ENCODE results near the gene EEFSEC.

Gene EEFSEC

GRCh38 chr3:128122013-128122412 lies 31.3 kb upstream of the EEFSEC start:
- Histone ChIP-seq H3K4me3 (ENCODE audit: low read length) (no peak overlapping the region), H3K23ac (ENCODE audit: low read length) (no peak overlapping the region)
- no CpG with 5 or more reads among the region's 1 CpG for WGBS (ENCODE audit: extremely low coverage, insufficient coverage, low lambda C conversion rate)

GRCh38 chr3:128123156-128123537 lies 30.1 kb upstream of the EEFSEC start:
- Histone ChIP-seq H2AK5ac (ENCODE audit: low read length) (no peak overlapping the region), H3K4me3 (ENCODE audit: low read length) (peak overlapping the region; percentile 80), H3K79me2 (ENCODE audit: control insufficient read depth, insufficient read depth, low read length) (peaks cover 16% of the 10 kb centered on the region), H3K9ac (ENCODE audit: low read length) (peak overlapping the region; percentile 87), H3K4ac (ENCODE audit: low read depth, low read length) (no peak overlapping the region), H3K4me2 (ENCODE audit: low read length) (peak overlapping the region; percentile 90), H2BK5ac (ENCODE audit: low read length) (no peak overlapping the region), H3K27me3 (ENCODE audit: insufficient read depth, low read length, poor library complexity) (no peaks in the 10 kb centered on the region), H3K23ac (ENCODE audit: low read length) (no peak overlapping the region), H3K36me3 (ENCODE audit: control insufficient read depth, insufficient read depth, low read length) (no peaks in the 10 kb centered on the region), H3K79me1 (ENCODE audit: low read length) (peaks cover 15% of the 10 kb centered on the region), H4K5ac (ENCODE audit: low read length) (no peak overlapping the region), H4K8ac (ENCODE audit: low read depth, low read length) (peak overlapping the region; percentile 70), H3K56ac (ENCODE audit: low read length) (peak overlapping the region; percentile 95), H2BK120ac (ENCODE audit: low read depth, low read length) (no peak overlapping the region), H2BK15ac (replicated peaks; ENCODE audit: low read depth) (no peak overlapping the region), H3K27ac (ENCODE audit: low read depth, low read length) (peak overlapping the region; percentile 89), H3K18ac (ENCODE audit: low read length) (no peak overlapping the region), H3K4me1 (ENCODE audit: control insufficient read depth, low read depth, low read length) (no peaks in the 10 kb centered on the region)
- no peak for DNase-seq
- no CpG with 5 or more reads among the region's 22 CpGs for WGBS (ENCODE audit: extremely low coverage, insufficient coverage, low lambda C conversion rate)

More at GRCh38 chr3:128122013-128122412, 31.3 kb upstream of the EEFSEC start:
- Histone ChIP-seq H3K4me1 (ENCODE audit: control insufficient read depth, low read depth, low read length) (no peaks in the 10 kb centered on the region), H2BK15ac (replicated peaks; ENCODE audit: low read depth) (no peak overlapping the region), H2BK120ac (ENCODE audit: low read depth, low read length) (no peak overlapping the region), H3K18ac (ENCODE audit: low read length) (no peak overlapping the region), H3K9ac (ENCODE audit: low read length) (no peak overlapping the region), H3K36me3 (ENCODE audit: control insufficient read depth, insufficient read depth, low read length) (no peaks in the 10 kb centered on the region), H3K27me3 (ENCODE audit: insufficient read depth, low read length, poor library complexity) (no peaks in the 10 kb centered on the region), H3K79me1 (ENCODE audit: low read length) (peaks cover 15% of the 10 kb centered on the region), H3K4ac (ENCODE audit: low read depth, low read length) (no peak overlapping the region), H3K79me2 (ENCODE audit: control insufficient read depth, insufficient read depth, low read length) (peaks cover 16% of the 10 kb centered on the region), H3K27ac (ENCODE audit: low read depth, low read length) (no peak overlapping the region), H3K56ac (ENCODE audit: low read length) (peak overlapping the region; percentile 95), H4K5ac (ENCODE audit: low read length) (no peak overlapping the region), H3K4me2 (ENCODE audit: low read length) (no peak overlapping the region), H2BK5ac (ENCODE audit: low read length) (no peak overlapping the region), H4K8ac (ENCODE audit: low read depth, low read length) (no peak overlapping the region), H2AK5ac (ENCODE audit: low read length) (no peak overlapping the region)
- DNase-seq, result no peak

GRCh38 chr3:128123538-128124368 lies 29.5 kb upstream of the EEFSEC start, which contains the start of gene RUVBL1:
RUVBL1 (minus strand) TSS chr3:128123812; CDS start chr3:128123724, 88 bp downstream.
- Histone ChIP-seq H3K79me1 (ENCODE audit: low read length) (peaks cover 11% of the 10 kb centered on the region), H3K36me3 (ENCODE audit: control insufficient read depth, insufficient read depth, low read length) (no peaks in the 10 kb centered on the region), H3K23ac (ENCODE audit: low read length) (peak within 1 kb of the TSS; percentile 72), H2BK15ac (replicated peaks; ENCODE audit: low read depth) (no peak within 1 kb of the TSS), H3K4ac (ENCODE audit: low read depth, low read length) (peak within 1 kb of the TSS; percentile 88), H4K8ac (ENCODE audit: low read depth, low read length) (peak within 1 kb of the TSS; percentile 70), H2BK120ac (ENCODE audit: low read depth, low read length) (no peak within 1 kb of the TSS), H3K79me2 (ENCODE audit: control insufficient read depth, insufficient read depth, low read length) (peaks cover 16% of the 10 kb centered on the region), H3K56ac (ENCODE audit: low read length) (peak within 1 kb of the TSS; percentile 95), H4K5ac (ENCODE audit: low read length) (peak within 1 kb of the TSS; percentile 88), H3K4me1 (ENCODE audit: control insufficient read depth, low read depth, low read length) (no peaks in the 10 kb centered on the region), H3K27ac (ENCODE audit: low read depth, low read length) (peak within 1 kb of the TSS; percentile 89), H3K27me3 (ENCODE audit: insufficient read depth, low read length, poor library complexity) (no peaks in the 10 kb centered on the region), H3K4me3 (ENCODE audit: low read length) (peak within 1 kb of the TSS; percentile 80), H2BK5ac (ENCODE audit: low read length) (peak within 1 kb of the TSS; percentile 5), H3K18ac (ENCODE audit: low read length) (no peak within 1 kb of the TSS), H3K9ac (ENCODE audit: low read length) (peak within 1 kb of the TSS; percentile 87), H3K4me2 (ENCODE audit: low read length) (peak within 1 kb of the TSS; percentile 90), H2AK5ac (ENCODE audit: low read length) (no peak within 1 kb of the TSS)
- no CpG with 5 or more reads among the region's 47 CpGs for WGBS (ENCODE audit: extremely low coverage, insufficient coverage, low lambda C conversion rate)
- DNase-seq, result peak; percentile 99

GRCh38 chr3:128127236-128127635 lies 26.0 kb upstream of the EEFSEC start:
- Histone ChIP-seq H3K23ac (ENCODE audit: low read length) (no peak overlapping the region), H3K4me2 (ENCODE audit: low read length) (no peak overlapping the region), H3K27ac (ENCODE audit: low read depth, low read length) (no peak overlapping the region), H2BK5ac (ENCODE audit: low read length) (no peak overlapping the region), H2BK120ac (ENCODE audit: low read depth, low read length) (no peak overlapping the region), H4K5ac (ENCODE audit: low read length) (no peak overlapping the region), H3K56ac (ENCODE audit: low read length) (no peak overlapping the region), H2AK5ac (ENCODE audit: low read length) (no peak overlapping the region), H3K4me1 (ENCODE audit: control insufficient read depth, low read depth, low read length) (no peaks in the 10 kb centered on the region), H4K8ac (ENCODE audit: low read depth, low read length) (no peak overlapping the region), H3K9ac (ENCODE audit: low read length) (no peak overlapping the region), H3K4ac (ENCODE audit: low read depth, low read length) (no peak overlapping the region), H3K4me3 (ENCODE audit: low read length) (no peak overlapping the region), H3K79me2 (ENCODE audit: control insufficient read depth, insufficient read depth, low read length) (peaks cover 11% of the 10 kb centered on the region), H3K79me1 (ENCODE audit: low read length) (peaks cover 8% of the 10 kb centered on the region), H3K36me3 (ENCODE audit: control insufficient read depth, insufficient read depth, low read length) (no peaks in the 10 kb centered on the region), H2BK15ac (replicated peaks; ENCODE audit: low read depth) (no peak overlapping the region), H3K18ac (ENCODE audit: low read length) (no peak overlapping the region), H3K27me3 (ENCODE audit: insufficient read depth, low read length, poor library complexity) (no peaks in the 10 kb centered on the region)
- WGBS (ENCODE audit: extremely low coverage, insufficient coverage, low lambda C conversion rate), result no CpG with 5 or more reads among the region's 2 CpGs
- DNase-seq, result no peak

GRCh38 chr3:128128251-128128650 lies 25.0 kb upstream of the EEFSEC start:
- peak overlapping the region; percentile 45 for H3K23ac ChIP-seq (ENCODE audit: low read length)
- no peak overlapping the region for H4K5ac ChIP-seq (ENCODE audit: low read length)
- H3K4me2 ChIP-seq (ENCODE audit: low read length), result no peak overlapping the region
- H3K4me3 ChIP-seq (ENCODE audit: low read length), result no peak overlapping the region
- H3K18ac ChIP-seq (ENCODE audit: low read length), result no peak overlapping the region
- no peaks in the 10 kb centered on the region for H3K36me3 ChIP-seq (ENCODE audit: control insufficient read depth, insufficient read depth, low read length)
- H3K79me1 ChIP-seq (ENCODE audit: low read length), result no peaks in the 10 kb centered on the region
- no peak overlapping the region for H3K27ac ChIP-seq (ENCODE audit: low read depth, low read length)
- H3K4ac ChIP-seq (ENCODE audit: low read depth, low read length), result no peak overlapping the region
- no peak overlapping the region for H2BK15ac ChIP-seq (replicated peaks; ENCODE audit: low read depth)
- H3K9ac ChIP-seq (ENCODE audit: low read length), result no peak overlapping the region
- H3K27me3 ChIP-seq (ENCODE audit: insufficient read depth, low read length, poor library complexity), result no peaks in the 10 kb centered on the region
- no peak overlapping the region for H2AK5ac ChIP-seq (ENCODE audit: low read length)
- H2BK5ac ChIP-seq (ENCODE audit: low read length), result no peak overlapping the region
- peaks cover 1% of the 10 kb centered on the region for H3K79me2 ChIP-seq (ENCODE audit: control insufficient read depth, insufficient read depth, low read length)
- H3K56ac ChIP-seq (ENCODE audit: low read length), result no peak overlapping the region
- no CpG with 5 or more reads among the region's 1 CpG for WGBS (ENCODE audit: extremely low coverage, insufficient coverage, low lambda C conversion rate)
- H4K8ac ChIP-seq (ENCODE audit: low read depth, low read length), result no peak overlapping the region
- no peaks in the 10 kb centered on the region for H3K4me1 ChIP-seq (ENCODE audit: control insufficient read depth, low read depth, low read length)
- no peak for DNase-seq
- no peak overlapping the region for H2BK120ac ChIP-seq (ENCODE audit: low read depth, low read length)

Measured in mesendoderm (in vitro differentiated cells).